ENCODE data around the gene MANSC1. TPM values are rescaled to one million over a fixed set of nuclear protein-coding genes. Genes with fewer than 3 reads are reported as not detected.
"Not testable (repeated sequence)": the region's sequence is repeated elsewhere in the genome, so short reads cannot be mapped to it uniquely, and the experiment has no call there.

The MANSC1 gene
- total RNA-seq, 5 donors from 2014 or later (not counting 1 experiment from before 2014, with no cell fraction given): 0.16 to 1.6 (median 0.96) TPM

DNA sequence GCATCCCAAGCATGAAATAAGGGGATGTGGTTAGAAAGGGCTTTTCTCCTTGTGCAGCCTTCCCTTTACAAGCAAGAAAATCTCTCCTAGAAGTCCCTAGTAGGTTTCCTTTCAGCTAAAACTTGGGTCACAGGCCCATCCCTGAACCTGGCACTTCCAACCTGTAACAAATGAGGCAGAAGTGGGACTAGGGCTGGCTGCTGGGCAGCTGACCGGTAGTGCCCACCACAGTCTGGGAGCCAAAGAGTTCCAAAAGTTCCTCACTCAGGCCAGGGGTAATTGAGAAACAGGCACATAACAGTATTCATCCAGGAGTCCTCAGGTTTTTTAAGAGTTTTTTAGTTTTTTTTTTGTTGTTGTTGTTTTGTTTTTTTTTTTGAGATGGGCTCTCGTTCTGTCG is 23.8 kb downstream of the MANSC1 start:
- Histone ChIP-seq H3K9me3 (no peaks in the 10 kb centered on the region), H3K36me3 (ENCODE audit: control insufficient read depth in 2 of 2, extremely low read depth in 1 of 2, insufficient read depth in 1 of 2, low read length in 1 of 2) (no peaks in the 10 kb centered on the region), H3K4me1 (ENCODE audit: control insufficient read depth in 1 of 2, extremely low read depth in 1 of 2, insufficient read depth in 2 of 2, low read length in 2 of 2) (peaks cover 0 to 5% of the 10 kb centered on the region in 2 experiments), H3K27me3 (replicated peaks in 1 of 2; ENCODE audit: control insufficient read depth in 2 of 2, extremely low read depth in 1 of 2, insufficient read depth in 2 of 2, low read length in 1 of 2) (no peaks in the 10 kb centered on the region), H3K4me3 (ENCODE audit: control insufficient read depth in 1 of 2, extremely low read depth in 1 of 2, low read length in 1 of 2) (no peak overlapping the region), H3K27ac (ENCODE audit: low read length) (no peak overlapping the region)
- no peak overlapping the region for H3K4me3 Mint-ChIP-seq
- DNase-seq (no peak), ATAC-seq (replicated peaks in 1 of 4) (no peak)
- no peak overlapping the region for H3K27ac Mint-ChIP-seq
- no peaks in the 10 kb centered on the region for H3K36me3 Mint-ChIP-seq
- WGBS (ENCODE audit: insufficient coverage): no CpG with 5 or more reads among the region's 3 CpGs
- POLR2A ChIA-PET: interaction anchor here (0.5 to 0.6 kb wide), 2 partner anchors 20 to 336 kb away, joined by 4 read pairs; no protein-coding TSS in a partner anchor
- no peaks in the 10 kb centered on the region for H3K27me3 Mint-ChIP-seq
- CTCF ChIA-PET: interaction anchor here (0.6 to 2.2 kb wide), 3 partner anchors 245 to 746 kb away, joined by 3 to 14 read pairs (median 3); no protein-coding TSS in a partner anchor
- H3K9me3 Mint-ChIP-seq: no peaks in the 10 kb centered on the region
- peaks cover 8 to 17% (median 10%) of the 10 kb centered on the region in 3 donors for H3K4me1 Mint-ChIP-seq

DNA sequence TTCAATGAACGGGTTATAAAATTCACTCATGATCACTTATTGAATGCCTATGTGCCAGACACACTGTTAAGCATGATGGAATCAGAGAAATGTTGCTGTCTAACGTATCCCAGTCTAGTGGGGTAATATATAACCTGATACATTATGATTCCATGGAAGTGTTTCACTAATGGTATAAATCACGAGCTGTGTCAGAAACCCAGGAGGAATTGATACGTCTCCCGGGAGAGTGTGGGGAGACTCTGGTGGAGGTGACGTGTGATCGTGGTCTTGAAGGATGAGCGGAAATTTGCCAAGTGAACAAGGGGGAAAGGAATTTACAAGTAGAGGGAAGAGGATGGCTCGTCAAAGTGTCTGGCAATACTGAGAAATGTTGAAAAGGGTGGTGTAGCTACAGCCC is 26.5 kb downstream of the MANSC1 start:
- no peak overlapping the region for H3K4me3 ChIP-seq (ENCODE audit: control insufficient read depth in 1 of 2, extremely low read depth in 1 of 2, low read length in 1 of 2)
- H3K4me1 Mint-ChIP-seq: peaks cover 8 to 17% (median 10%) of the 10 kb centered on the region in 3 donors
- H3K9me3 Mint-ChIP-seq: no peaks in the 10 kb centered on the region
- no peaks in the 10 kb centered on the region for H3K36me3 Mint-ChIP-seq
- no peak for ATAC-seq (replicated peaks in 1 of 4)
- CTCF ChIA-PET: no interaction called here
- H3K9me3 ChIP-seq: no peaks in the 10 kb centered on the region
- POLR2A ChIA-PET: no interaction called here
- H3K27ac ChIP-seq (ENCODE audit: low read length): no peak overlapping the region
- no peaks in the 10 kb centered on the region for H3K27me3 ChIP-seq (replicated peaks in 1 of 2; ENCODE audit: control insufficient read depth in 2 of 2, extremely low read depth in 1 of 2, insufficient read depth in 2 of 2, low read length in 1 of 2)
- no peaks in the 10 kb centered on the region for H3K36me3 ChIP-seq (ENCODE audit: control insufficient read depth in 2 of 2, extremely low read depth in 1 of 2, insufficient read depth in 1 of 2, low read length in 1 of 2)
- DNase-seq: no peak
- H3K4me3 Mint-ChIP-seq: no peak overlapping the region
- peaks cover 0 to 4% of the 10 kb centered on the region in 2 donors for H3K27me3 Mint-ChIP-seq
- WGBS (ENCODE audit: insufficient coverage): 90% methylated on average over 7 of the region's 9 CpGs
- peaks cover 0 to 5% of the 10 kb centered on the region in 2 experiments for H3K4me1 ChIP-seq (ENCODE audit: control insufficient read depth in 1 of 2, extremely low read depth in 1 of 2, insufficient read depth in 2 of 2, low read length in 2 of 2)
- H3K27ac Mint-ChIP-seq: no peak overlapping the region

DNA sequence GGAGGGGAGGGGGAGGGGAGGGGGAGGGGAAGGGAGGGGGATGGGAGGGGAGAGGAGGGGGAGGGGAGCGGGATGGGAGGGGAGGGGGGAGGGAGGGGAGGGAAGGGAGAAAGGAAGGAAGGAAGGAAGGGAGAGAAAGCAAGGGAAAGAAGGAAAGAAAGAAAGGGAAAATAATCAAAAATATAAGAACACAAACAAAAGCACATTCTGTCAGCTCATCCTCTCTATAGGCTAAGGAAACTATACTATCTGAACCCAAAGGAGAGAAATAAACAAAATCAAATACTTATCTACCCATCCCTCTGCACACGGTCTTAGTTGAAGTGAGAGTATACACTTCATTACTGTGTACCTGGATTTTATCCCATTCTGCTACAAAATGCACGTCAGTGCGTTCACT is 26.9 kb downstream of the MANSC1 start:
- no peaks in the 10 kb centered on the region for H3K36me3 ChIP-seq (ENCODE audit: control insufficient read depth in 2 of 2, extremely low read depth in 1 of 2, insufficient read depth in 1 of 2, low read length in 1 of 2)
- H3K27ac ChIP-seq (ENCODE audit: low read length): no peak overlapping the region
- Mint-ChIP-seq H3K9me3 (no peaks in the 10 kb centered on the region), H3K4me3 (no peak overlapping the region), H3K27ac (no peak overlapping the region), H3K27me3 (peaks cover 0 to 4% of the 10 kb centered on the region in 2 donors), H3K36me3 (no peaks in the 10 kb centered on the region), H3K4me1 (peaks cover 8 to 17% (median 10%) of the 10 kb centered on the region in 3 donors)
- WGBS (ENCODE audit: insufficient coverage): no CpG with 5 or more reads among the region's 4 CpGs
- ATAC-seq (replicated peaks in 1 of 4): no peak
- H3K27me3 ChIP-seq (replicated peaks in 1 of 2; ENCODE audit: control insufficient read depth in 2 of 2, extremely low read depth in 1 of 2, insufficient read depth in 2 of 2, low read length in 1 of 2): no peaks in the 10 kb centered on the region
- POLR2A ChIA-PET: no interaction called here
- no peaks in the 10 kb centered on the region for H3K9me3 ChIP-seq
- peaks cover 0 to 5% of the 10 kb centered on the region in 2 experiments for H3K4me1 ChIP-seq (ENCODE audit: control insufficient read depth in 1 of 2, extremely low read depth in 1 of 2, insufficient read depth in 2 of 2, low read length in 2 of 2)
- no peak for DNase-seq
- CTCF ChIA-PET: no interaction called here
- no peak overlapping the region for H3K4me3 ChIP-seq (ENCODE audit: control insufficient read depth in 1 of 2, extremely low read depth in 1 of 2, low read length in 1 of 2)

DNA sequence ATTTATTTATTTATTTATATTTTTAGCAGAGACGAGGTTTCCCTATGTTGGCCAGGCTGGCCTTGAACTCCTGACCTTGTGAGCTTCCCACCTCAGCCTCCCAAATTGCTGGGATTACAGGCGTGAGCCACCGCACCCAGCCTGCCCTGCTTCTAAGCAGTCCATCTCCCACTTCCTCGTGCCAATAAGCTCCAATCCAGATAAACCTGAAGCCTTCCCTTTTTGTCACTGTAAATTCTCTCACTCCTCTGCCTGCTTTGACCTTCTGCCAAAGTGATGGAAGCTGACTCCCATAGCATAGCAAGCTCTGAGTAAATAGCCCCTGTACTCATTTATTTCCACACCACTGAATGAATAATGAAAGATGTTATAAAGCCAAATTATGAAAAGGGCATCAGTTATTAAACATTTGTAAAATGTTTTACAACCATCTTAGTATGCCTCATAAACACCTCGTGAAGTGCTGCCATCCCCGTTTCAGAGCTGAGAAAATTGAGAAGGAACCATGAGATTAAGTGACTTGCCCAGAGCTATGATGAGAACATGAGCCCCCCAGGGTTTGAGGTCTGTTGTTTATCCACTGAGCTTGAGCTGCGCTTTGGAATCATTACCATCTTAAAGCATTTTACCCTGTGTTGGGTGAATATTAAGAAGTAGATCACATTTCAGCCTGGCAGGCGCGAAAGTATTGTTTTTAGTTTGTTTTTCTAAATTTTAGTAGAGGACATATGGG is 30.4 kb downstream of the MANSC1 start:
- Mint-ChIP-seq H3K27me3 (peaks cover 0 to 4% of the 10 kb centered on the region in 2 donors), H3K27ac (no peak overlapping the region), H3K4me3 (no peak overlapping the region), H3K9me3 (no peaks in the 10 kb centered on the region), H3K36me3 (no peaks in the 10 kb centered on the region), H3K4me1 (peaks cover 0 to 7% (median 2%) of the 10 kb centered on the region in 3 donors)
- no peak for DNase-seq
- CTCF ChIA-PET: no interaction called here
- no peaks in the 10 kb centered on the region for H3K27me3 ChIP-seq (replicated peaks in 1 of 2; ENCODE audit: control insufficient read depth in 2 of 2, extremely low read depth in 1 of 2, insufficient read depth in 2 of 2, low read length in 1 of 2)
- no peaks in the 10 kb centered on the region for H3K9me3 ChIP-seq
- POLR2A ChIA-PET: no interaction called here
- no peak overlapping the region for H3K27ac ChIP-seq (ENCODE audit: low read length)
- no peaks in the 10 kb centered on the region for H3K4me1 ChIP-seq (ENCODE audit: control insufficient read depth in 1 of 2, extremely low read depth in 1 of 2, insufficient read depth in 2 of 2, low read length in 2 of 2)
- H3K4me3 ChIP-seq (ENCODE audit: control insufficient read depth in 1 of 2, extremely low read depth in 1 of 2, low read length in 1 of 2): no peak overlapping the region
- no peaks in the 10 kb centered on the region for H3K36me3 ChIP-seq (ENCODE audit: control insufficient read depth in 2 of 2, extremely low read depth in 1 of 2, insufficient read depth in 1 of 2, low read length in 1 of 2)
- no peak for ATAC-seq (replicated peaks in 1 of 4)
- 86% methylated on average over 3 of the region's 9 CpGs for WGBS (ENCODE audit: insufficient coverage)

DNA sequence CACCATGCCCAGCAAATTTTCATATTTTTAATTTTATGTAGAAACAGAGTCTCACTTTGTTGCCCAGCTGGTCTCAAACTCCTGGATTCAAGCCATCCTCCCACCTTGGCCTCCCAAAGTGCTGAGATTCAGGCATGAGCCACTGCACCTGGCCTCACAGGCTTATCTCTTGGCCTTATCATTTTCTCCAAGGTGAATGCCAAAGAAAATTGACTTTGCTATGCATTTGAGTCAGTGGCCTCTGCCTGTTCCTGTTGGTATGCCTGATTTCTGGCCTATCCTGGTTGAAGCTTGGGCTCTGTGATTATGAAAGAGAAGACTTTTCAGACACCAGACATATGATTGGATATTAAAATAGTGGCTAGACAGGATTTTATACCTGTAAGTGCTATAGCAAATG is 34.2 kb downstream of the MANSC1 start:
- DNase-seq (no peak), ATAC-seq (replicated peaks in 1 of 4) (no peak)
- Histone ChIP-seq H3K4me1 (ENCODE audit: control insufficient read depth in 1 of 2, extremely low read depth in 1 of 2, insufficient read depth in 2 of 2, low read length in 2 of 2) (no peaks in the 10 kb centered on the region), H3K4me3 (ENCODE audit: control insufficient read depth in 1 of 2, extremely low read depth in 1 of 2, low read length in 1 of 2) (no peak overlapping the region), H3K27ac (ENCODE audit: low read length) (no peak overlapping the region), H3K27me3 (replicated peaks in 1 of 2; ENCODE audit: control insufficient read depth in 2 of 2, extremely low read depth in 1 of 2, insufficient read depth in 2 of 2, low read length in 1 of 2) (peaks cover 0 to 3% of the 10 kb centered on the region in 2 experiments), H3K36me3 (ENCODE audit: control insufficient read depth in 2 of 2, extremely low read depth in 1 of 2, insufficient read depth in 1 of 2, low read length in 1 of 2) (no peaks in the 10 kb centered on the region), H3K9me3 (no peaks in the 10 kb centered on the region)
- H3K9me3 Mint-ChIP-seq: no peaks in the 10 kb centered on the region
- no peak overlapping the region for H3K4me3 Mint-ChIP-seq
- H3K27ac Mint-ChIP-seq: no peak overlapping the region
- ChIA-PET CTCF (no interaction called here), POLR2A (no interaction called here)
- H3K27me3 Mint-ChIP-seq: peaks cover 0 to 4% of the 10 kb centered on the region in 2 donors
- H3K36me3 Mint-ChIP-seq: no peaks in the 10 kb centered on the region
- no peaks in the 10 kb centered on the region for H3K4me1 Mint-ChIP-seq

DNA sequence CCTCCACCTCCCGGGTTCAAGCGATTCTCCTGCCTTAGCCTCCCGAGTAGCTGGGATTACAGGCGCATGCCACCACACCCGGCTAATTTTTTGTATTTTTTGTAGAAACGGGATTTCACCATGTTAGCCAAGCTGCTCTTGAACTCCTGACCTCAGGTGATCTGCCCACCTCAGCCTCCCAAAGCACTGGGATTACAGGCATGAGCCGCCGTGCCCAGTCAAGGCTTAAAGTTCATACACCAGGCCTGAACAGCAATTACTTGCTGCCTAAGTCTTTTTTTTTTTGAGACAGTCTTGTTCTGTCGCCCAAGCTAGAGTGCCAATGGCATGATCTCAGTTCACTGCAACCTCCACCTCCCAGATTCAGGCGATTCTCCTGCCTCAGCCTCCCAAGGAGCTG is 39.3 kb downstream of the MANSC1 start:
- H3K4me1 ChIP-seq (ENCODE audit: control insufficient read depth in 1 of 2, extremely low read depth in 1 of 2, insufficient read depth in 2 of 2, low read length in 2 of 2); H3K27me3 Mint-ChIP-seq; H3K27me3 ChIP-seq (replicated peaks in 1 of 2; ENCODE audit: control insufficient read depth in 2 of 2, extremely low read depth in 1 of 2, insufficient read depth in 2 of 2, low read length in 1 of 2); CTCF ChIA-PET; H3K36me3 ChIP-seq (ENCODE audit: control insufficient read depth in 2 of 2, extremely low read depth in 1 of 2, insufficient read depth in 1 of 2, low read length in 1 of 2); ATAC-seq (replicated peaks in 1 of 4); H3K4me3 ChIP-seq (ENCODE audit: control insufficient read depth in 1 of 2, extremely low read depth in 1 of 2, low read length in 1 of 2); H3K9me3 Mint-ChIP-seq; DNase-seq; H3K27ac Mint-ChIP-seq; POLR2A ChIA-PET; H3K4me1 Mint-ChIP-seq; H3K36me3 Mint-ChIP-seq; H3K27ac ChIP-seq (ENCODE audit: low read length); H3K9me3 ChIP-seq; H3K4me3 Mint-ChIP-seq: not testable (repeated sequence)
- WGBS (ENCODE audit: insufficient coverage): 85% methylated on average over 8 of the region's 10 CpGs

Measured in T-cell (primary cell).